Right kidney (tissue), 1 donor: ENCODE data around the gene PDHB.
"Not testable (repeated sequence)": the region's sequence is repeated elsewhere in the genome, so short reads cannot be mapped to it uniquely, and the experiment has no call there.

Experiments used
- DNase-seq: peaks from one replicate; pipeline ENCODE4 v3.0.0-alpha.2; 2016

PDHB gene

DNA sequence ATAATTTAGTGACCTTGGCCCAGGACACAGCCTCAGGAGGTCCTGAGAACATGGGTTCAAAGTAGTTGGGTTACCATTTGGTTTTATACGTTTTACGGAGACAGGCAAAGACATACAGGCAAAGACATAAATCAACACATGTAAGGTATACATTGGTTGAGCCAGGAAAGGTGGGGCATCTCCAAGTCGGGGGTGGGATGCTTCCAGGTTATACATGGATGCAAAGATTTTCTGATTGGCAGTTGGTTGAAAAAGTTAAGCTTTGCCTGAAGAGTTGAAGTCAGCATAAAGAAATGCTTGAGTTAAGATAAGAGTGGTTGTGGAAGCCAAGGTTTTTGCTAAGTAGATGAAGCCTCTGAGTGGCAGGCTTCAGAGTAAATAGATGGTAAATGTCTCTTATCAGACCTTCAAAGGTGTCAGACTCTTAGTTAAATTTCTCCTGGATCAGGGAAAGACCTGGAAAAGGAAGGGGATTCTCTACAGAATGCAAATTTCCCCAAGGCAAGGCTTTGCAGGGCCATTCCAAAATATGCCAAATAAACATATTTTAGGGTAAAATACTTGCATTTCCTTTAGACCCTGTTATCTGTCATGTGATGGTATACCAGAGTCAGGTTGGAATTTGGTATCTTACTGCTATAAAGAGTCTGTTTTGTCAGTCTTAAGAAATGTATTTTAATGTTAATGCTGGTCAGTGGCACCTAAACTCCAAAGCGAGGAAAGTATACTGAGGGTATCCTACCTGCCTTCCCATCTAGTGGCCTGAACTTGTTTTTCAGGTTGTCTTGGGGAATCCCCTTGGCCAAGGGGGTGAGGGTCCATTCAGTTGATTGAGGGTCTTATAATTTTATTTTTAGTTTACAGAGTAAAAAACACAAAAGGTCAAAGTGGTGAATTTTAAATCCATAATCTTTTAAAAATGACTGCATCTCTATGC lies 8.2 kb upstream of the PDHB start:
- DNase-seq, result no peak

DNA sequence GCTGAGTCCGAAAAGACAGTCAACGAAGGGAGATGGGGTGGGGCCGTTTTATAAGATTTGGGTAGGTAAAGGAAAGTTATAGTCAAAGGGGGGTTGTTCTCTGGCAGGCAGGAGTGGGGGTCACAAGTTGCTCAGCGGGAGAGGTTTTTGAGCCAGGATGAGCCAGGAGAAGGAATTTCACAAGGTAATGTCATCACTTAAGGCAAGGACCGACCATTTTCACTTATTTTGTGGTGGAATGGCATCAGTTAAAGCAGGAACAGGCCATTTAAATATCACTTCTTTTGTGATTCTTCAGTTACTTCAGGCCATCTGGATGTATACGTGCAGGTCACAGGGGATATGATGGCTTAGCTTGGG lies 7.3 kb upstream of the PDHB start:
- not testable (repeated sequence) for DNase-seq

DNA sequence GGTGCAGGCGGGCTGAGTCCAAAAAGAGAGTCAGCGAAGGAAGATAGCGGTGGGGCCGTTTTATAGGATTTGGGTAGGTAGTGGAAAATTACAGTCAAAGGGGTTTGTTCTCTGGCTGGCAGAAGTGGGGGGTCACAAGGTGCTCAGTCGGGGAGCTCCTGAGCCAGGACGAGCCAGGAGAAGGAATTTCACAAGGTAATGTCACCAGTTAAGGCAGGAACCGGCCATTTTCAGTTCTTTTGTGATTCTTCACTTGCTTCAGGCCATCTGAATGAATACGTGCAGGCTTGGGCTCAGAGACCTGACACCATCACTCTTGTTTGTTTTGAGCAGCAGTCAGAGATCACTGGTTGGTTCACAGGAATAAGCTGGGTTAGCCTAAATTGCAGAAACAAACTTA lies 3.6 kb upstream of the PDHB start:
- DNase-seq, result not testable (repeated sequence)

DNA sequence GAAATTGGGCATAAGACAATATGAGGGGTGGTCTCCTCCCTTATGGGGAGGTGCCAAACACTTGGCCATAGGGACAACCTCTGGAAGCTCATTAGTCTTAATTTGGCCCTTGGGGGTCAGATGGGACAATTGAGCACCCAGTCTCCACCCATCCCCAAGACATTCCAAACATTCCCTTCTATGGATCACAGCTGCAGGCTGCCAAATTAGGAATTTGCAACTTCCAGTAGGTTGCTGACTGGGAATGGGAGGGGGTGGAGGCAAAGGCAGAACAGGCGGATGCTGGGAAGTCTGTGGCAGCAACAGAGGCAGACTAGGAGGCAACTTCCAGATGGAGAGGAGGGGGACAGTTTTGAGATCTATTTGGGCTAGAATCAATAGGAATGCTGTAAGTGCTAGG lies 1.4 kb upstream of the PDHB start:
- DNase-seq, result no peak

DNA sequence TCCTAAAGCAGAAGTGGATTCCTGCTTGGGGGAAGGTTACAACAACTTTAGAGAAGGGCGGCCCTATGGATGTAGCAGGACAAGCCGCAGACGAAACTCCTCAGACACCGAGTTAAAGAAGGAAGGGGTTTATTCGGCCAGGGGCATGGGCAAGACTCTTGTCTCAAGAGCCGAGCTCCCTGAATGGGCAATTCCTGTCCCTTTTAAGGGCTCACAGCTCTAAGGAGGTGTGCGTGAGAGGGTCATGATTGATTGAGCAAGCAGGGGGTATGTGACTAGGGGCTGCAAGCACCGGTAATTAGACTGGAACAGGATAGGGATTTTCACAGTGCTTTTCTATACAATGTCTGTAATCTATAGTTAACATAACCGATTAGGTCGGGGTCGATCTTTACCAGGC lies 879 bp upstream of the PDHB start:
- no peak for DNase-seq

DNA sequence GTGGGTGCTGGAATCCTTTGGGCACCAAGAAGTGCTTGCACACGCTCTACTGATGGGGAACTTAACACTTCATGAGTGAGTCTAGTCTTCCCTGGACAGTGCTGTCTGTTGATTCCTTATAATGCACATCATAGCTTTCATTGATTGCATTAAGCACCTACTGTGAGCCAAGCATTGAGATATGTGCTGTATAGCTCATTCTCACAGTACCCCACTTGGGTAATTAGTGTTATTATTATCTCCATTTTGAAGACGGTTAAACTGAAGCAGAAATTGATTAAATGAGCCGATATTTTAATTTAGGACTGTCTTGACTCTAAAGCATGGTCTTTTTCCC lies 504 bp upstream of the PDHB start:
- DNase-seq, result no peak

DNA sequence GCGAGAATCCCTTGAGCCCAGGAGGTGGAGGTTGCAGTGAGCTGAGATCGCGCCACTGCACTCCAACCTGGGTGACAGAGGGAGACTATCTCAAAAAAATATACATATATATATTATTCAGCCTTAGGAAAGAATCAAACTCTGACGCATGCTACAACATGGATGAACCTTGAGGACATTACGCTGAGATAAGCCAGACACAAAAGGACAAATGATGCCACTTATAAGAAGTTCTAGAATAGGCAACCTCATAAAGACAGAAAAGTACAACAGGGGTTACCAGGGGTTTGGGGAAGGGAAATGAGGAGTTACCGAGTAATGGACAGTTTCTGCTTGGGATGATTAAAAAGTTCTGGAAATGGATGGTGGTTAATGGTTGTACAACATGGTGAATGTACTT lies 727 bp downstream of the PDHB start:
- no peak for DNase-seq

DNA sequence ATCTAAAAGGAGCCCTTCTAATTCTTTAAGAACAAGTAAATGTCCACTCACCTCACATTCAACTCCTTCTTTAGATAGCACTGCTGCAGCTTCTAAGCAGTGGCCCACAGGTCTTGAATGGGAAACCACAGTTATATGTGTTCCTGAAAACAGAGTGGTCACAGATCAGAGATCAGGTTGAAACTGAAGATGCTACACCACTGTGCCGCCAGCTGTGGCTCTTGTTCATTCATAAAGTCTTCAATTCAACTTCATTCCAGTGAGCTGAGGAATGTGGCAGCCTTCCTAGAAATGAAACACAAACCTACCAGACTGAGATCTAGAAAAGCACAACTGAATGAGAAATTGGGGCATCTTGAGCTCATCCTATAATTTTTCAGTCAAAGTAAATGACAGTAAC lies 4.0 kb downstream of the PDHB start:
- DNase-seq, result no peak

DNA sequence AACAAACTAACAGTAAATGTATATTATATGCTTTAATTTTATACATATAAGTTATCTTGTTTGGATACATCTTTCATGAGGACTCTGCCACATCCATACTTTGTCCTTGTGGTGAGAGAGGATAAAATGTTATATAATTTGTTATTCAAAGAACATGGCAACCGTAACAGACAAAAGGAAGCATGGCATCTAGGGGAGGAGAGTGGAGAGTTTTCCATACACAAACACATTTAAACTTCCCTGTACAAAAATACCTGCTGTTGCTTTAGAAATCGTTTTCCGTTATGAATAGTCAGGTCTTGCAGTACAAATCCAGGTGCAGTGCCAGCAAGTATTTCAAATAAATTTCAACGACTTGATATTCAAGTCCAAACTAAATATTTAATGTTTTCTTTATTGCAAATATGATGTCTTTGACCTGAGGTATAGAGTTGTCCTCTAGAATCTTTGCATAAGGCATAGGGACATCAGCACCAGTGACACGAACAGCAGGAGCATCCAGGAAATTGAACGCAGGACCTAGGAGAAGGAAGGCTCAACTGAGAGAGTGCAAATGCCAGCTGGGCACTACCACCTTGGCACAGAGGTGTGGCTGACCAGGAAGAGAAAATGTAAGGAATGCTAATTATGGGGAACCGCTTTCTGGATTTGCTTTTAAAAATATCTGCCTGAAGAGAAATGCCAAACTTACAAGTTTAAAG lies 5.8 kb downstream of the PDHB start:
- no peak for DNase-seq

DNA sequence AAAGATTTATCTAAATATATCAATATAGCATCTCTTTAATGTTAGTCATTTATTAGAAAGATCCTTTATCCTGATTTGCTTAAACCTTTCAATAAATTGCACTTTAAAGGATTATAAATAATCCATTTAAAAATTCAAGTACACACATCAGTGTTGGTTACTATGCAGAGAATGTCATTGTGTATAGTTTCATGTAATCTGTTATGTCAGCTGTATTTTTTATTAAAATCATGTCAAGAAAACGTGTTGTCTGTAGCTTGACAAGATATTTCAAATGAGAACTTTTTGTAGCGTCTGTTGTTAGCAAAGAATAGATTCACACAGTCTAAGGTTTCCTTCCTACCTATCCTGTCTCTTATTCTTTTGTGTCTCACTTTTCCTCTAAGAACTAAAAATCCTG lies 7.8 kb downstream of the PDHB start:
- DNase-seq, result no peak

DNA sequence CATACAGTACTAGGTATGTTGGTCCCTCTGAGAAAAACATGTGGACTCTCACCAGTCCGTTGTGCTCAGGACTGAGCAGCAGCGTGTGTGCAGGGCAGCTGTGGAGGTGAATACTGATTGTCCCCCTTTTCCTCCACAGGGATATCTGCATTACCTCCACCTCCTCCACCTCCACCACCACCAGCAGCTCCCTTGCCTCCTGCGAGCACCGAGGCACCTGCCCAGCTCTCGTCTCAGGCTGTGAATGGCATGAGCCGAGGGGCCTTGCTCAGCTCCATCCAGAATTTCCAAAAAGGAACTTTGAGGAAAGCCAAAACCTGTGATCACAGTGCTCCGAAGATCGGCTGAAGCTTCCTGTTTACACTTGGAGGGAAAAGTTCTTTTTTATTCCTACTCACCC lies 9.0 kb downstream of the PDHB start:
- DNase-seq, result no peak

DNA sequence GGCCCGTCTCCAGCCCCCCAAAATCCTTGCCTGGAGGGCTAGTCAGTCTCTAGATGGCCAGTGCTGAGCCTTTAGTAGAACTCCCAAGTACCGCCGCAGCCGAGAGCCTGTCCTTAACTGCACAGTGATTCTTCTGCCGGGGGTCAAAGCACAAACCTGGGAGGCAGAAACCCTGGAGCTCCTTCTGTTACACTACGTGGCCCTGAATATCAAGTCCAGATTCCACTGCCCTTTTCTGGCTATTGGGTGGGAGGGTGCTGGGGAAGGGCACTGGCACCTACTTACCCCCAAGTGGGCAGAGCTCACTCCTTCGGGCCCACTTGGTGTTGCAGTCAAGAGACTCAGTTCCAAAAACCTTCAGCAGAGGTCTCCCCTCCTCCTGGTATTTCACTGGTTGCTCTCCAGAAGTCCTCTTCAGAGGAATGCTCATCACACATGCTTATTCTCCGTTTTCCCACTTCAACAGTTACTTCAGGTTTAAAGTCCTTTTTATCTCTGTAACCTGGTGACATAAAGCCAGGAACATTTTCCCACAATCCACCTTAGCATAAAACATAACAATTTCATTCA lies 10.8 kb downstream of the PDHB start:
- no peak for DNase-seq

DNA sequence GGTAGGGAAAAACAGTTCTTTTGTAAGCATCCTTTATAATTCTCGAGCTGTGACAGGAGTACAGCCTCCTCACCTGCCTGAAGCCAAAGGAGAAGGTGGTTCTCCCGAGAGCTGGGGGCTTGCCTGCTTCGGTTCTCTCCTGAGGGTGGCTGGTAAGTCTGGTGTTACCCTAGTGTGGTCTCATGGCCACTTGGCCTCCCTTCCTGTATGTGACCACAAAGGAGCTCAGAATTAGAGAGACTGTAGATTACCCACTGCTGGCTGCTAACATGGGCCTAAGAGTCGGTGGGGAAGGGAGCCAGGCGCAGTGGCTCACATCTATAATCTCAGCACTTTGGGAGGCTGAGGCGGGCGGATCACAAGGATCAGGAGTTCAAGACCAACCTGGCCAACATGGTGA lies 12.6 kb downstream of the PDHB start:
- DNase-seq, result no peak

DNA sequence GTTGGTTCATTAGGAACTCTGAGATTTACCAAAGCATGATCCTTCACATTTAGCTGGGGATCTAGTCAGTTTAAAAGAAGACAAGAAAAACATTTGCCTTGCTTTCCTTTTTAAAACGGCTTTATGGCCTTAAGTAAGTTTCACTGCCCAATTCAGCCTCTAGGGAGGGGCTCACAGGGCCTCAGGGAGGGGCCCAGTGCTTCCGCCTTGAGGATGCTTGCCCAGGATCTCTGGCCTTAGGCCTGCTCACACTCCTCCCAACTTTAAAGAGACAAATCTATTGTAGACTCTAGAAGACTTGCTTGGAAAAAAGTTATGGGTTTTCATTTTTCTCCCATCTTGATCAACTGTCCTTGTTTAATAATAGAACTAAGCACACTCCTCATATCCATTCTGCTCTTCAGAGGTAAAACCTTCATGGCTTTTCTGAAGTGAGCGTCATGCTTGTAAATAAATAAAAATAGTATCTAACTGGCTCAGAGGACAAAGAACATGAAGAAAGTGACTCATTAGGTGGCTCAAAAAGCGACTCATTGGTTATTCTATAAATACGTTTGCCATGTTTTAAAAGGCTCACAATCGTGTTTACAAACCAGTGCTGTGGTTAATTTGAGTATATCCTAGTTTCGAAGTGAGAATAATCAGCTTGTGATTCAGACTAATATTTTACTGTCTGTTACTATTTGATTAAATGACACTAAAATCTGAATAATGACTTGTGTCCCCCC lies 13.7 kb downstream of the PDHB start:
- DNase-seq, result no peak

DNA sequence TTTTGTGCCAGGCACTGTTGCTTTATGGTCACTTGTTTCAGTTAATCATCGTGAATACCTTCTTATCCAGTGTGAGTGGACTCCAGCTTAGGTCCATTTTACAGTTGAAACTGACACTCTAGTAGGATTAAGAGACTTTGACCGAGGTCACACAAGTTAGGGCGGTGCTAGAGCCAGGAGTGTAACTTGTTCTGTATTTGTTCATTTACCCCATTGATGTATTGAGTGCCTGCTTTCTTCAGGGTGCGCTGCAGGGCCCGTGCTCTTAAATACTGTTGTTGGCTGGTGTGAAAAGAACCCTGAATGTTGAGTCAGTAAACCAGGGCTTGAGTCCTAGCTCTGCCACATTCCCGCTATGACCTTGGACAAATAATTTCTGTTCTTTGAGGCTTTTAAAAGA lies 15.4 kb downstream of the PDHB start:
- DNase-seq, result no peak

DNA sequence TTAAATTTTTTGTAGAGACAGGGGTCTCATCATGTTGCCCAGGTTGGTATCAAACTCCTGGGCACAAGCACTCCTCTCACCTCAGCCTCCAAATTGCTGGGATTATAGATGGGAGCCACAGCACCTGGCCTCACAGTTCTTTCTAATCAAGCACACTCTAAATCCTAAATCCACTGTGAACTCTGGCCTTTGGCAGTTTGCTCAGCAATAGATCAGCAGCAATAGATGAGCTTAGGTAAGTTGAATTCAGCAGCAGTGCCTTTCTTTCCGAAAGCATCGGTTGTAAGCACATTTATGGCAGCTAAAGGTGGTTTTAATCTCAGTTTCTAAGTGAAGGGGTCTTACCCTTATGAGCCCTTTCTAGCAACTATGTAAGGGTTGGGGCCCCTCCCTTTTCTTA lies 16.6 kb downstream of the PDHB start:
- no peak for DNase-seq

DNA sequence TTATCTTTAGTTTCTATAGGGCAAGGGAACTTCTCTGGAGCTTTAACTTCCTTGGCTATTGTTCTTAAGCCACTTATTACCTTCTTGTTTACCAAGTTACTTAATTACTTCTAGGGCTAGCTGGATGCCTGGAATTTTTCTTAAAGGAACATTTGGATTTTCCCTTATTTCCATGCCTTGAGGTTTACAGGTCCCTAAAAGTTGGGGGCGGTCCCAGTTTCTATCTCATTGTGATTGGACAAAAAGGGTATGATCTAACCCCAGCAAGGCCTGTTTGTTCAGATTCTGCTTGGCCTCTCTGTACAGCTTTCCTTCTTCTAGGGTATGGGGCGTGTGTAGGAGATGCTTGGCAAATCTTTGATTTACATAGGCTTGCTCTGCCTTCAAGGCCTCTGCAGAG lies 17.4 kb downstream of the PDHB start:
- no peak for DNase-seq

DNA sequence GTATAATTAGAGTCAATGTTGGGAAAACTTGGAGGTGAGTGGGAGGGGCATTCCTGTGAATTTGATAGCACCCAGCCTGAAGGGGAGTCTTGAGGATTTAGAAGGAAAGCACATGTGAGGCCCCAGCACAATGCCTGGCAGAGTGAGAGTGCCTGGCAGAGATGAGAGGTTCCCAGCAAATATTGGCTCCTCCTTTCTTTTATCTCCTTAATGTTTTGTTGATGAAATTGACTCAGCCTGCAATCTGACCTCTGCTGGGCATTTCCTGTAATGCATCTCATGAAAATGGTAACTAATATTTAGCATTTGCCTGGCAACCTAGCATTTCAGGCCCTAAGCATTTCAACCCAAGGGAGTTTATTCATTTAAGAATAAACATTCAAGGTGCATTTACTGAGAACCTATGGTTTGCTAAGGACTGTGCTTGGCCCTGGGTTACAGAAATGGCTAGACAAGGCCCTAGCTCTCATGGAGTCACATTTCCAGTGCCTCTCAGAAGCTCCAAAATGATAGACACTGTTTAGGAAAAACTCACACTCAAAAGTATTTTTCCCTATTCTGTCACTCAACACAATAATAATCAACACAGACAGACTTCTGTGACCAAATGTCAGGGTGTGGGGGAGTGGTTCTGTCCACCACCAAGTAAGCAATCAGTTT lies 19.0 kb downstream of the PDHB start:
- DNase-seq, result no peak

DNA sequence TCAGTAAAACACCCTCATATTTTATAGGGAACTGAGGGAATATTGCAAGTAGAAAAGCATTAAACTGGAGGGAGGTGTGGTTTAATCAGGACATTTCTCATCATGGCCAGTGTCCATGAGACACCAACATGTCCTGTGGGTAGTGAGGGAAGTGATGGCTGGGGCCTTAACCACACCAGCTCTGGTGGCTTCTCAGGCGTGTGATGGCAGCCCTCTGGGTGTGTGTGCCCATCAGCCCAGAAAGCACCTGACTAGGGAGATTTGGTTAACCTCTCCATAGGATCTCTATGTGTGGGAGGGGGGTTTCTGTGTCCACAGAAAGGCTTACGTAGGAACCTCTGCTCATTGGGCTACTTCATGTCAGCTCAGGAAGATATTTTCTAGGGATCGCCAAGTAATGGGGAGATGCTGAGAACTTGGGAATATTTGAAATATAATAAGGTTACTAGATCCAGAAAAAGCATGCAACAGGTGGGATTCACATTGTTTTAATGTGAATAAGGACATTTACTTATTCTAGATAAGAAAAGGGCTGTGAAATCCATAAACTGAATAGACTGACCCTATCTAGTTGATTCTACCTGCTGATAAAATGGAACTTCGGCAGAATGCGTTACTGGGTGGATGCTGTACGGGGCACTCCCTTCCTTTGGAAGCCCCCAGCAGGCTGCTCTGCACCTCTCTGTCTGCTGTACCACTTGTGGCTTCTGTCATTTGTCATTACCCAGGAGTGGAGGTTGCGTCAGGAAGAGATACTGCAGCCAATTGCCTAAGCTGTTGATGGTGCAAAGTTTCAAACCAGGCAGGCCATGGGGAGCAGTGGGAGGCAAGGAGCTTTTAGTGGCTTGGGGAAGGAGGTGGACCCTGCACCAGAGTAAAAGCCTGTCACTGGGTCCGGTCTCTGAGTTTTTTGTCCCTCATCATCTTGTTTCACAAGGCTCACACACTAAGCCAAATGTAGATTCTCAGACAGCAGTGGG lies 21.5 kb downstream of the PDHB start:
- DNase-seq, result no peak

DNA sequence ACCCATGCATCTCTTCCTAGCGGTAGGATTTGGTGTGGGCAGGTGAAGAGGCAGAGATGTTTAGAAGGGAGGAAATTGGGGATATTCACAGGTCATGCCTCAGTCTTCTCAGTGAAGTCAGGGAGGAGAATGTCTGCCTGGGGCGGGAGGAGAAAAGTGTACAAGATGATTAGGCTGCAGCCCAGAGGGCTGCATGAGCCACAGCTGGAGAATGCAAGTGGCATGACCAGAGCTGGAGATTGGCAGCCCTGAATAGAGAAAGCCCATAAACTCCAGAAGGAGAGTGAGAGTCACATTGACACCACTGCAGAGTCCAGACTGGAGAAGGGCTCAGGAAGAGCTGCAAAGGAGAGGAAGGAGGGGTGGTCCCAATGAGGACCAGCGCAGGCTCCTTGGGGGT lies 22.6 kb downstream of the PDHB start:
- DNase-seq, result no peak

DNA sequence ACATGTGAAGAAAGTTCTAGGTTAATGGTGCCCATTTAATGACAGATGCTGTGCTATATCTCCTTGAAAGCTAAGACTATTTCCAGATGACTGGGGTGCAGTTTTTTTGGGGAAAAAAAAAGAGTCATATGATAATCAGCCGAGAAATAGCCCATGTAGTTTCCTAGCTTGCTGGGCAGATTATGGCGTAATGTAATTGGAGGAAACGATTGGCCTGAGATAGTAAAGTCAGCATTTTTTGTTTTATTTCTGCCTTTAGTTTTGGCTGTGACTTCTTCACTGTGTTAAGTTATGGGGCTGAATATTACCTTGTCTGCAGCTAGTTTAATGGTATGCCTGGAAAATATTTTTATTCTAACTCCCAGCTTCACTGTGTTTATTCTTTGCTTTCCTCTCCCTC lies 24.0 kb downstream of the PDHB start:
- DNase-seq, result no peak
